ENCODE results near the gene REM1. TPM values are rescaled to one million over a fixed set of nuclear protein-coding genes. Genes with fewer than 3 reads are reported as not detected.
"Not testable (repeated sequence)": the region's sequence is repeated elsewhere in the genome, so short reads cannot be mapped to it uniquely, and the experiment has no call there.

The REM1 gene
- total RNA-seq, 1 donor from 2014 or later = not detected

DNA sequence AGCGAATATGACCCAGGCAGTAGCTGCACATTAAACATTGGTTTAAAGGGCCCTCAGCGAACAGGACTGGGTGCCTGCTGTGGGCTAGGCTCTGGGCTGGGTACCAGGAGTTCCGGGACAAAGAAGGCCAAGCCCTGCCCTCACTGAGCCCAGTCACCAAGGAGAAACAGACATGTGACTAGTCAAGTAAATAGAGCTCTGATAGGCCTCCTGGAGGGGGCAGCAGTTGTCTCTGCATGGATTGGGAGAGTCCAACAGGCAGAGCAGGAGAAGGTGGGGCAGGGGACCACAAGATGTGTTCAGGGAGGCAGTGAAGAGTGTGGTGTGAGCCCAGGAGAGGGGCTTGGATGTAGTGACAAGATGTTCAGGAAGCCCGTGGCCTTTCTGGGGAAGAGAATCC, 42.3 kb downstream of the REM1 start:
- H3K36me3 Mint-ChIP-seq = peaks cover 3% of the 10 kb centered on the region
- H3K36me3 ChIP-seq = no peaks in the 10 kb centered on the region
- H2AFZ ChIP-seq (replicated peaks) = no peak overlapping the region
- H3K9me3 Mint-ChIP-seq = no peaks in the 10 kb centered on the region
- no peaks in the 10 kb centered on the region for H3K9me3 ChIP-seq (ENCODE audit: low read depth)
- H3F3A ChIP-seq (ENCODE audit: low read depth) = peaks cover 4% of the 10 kb centered on the region
- TF ChIP-seq EZH2phosphoT487 (IDR thresholded peaks at IDR 0.05) = no peak
- TF ChIP-seq, protein P1, sequence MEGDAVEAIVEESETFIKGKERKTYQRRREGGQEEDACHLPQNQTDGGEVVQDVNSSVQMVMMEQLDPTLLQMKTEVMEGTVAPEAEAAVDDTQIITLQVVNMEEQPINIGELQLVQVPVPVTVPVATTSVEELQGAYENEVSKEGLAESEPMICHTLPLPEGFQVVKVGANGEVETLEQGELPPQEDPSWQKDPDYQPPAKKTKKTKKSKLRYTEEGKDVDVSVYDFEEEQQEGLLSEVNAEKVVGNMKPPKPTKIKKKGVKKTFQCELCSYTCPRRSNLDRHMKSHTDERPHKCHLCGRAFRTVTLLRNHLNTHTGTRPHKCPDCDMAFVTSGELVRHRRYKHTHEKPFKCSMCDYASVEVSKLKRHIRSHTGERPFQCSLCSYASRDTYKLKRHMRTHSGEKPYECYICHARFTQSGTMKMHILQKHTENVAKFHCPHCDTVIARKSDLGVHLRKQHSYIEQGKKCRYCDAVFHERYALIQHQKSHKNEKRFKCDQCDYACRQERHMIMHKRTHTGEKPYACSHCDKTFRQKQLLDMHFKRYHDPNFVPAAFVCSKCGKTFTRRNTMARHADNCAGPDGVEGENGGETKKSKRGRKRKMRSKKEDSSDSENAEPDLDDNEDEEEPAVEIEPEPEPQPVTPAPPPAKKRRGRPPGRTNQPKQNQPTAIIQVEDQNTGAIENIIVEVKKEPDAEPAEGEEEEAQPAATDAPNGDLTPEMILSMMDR (IDR thresholded peaks at IDR 0.05) = peak; percentile 28
- peaks cover 19% of the 10 kb centered on the region for H3K4me1 ChIP-seq
- peaks cover 77% of the 10 kb centered on the region for H3K79me2 ChIP-seq (ENCODE audit: low read depth)
- H3K4me2 ChIP-seq = peak overlapping the region; percentile 33
- no peaks in the 10 kb centered on the region for H3K27me3 ChIP-seq
- no peaks in the 10 kb centered on the region for H3K4me1 Mint-ChIP-seq
- H3K9ac ChIP-seq = no peak overlapping the region
- H3K27ac Mint-ChIP-seq = no peak overlapping the region
- H3K4me3 Mint-ChIP-seq = no peak overlapping the region
- DNase-seq (ENCODE audit: low spot score) = peak; percentile 49
- H4K20me1 ChIP-seq (ENCODE audit: low read depth) = peaks cover 29% of the 10 kb centered on the region
- H3K4me3 ChIP-seq = no peak overlapping the region
- H3K27me3 Mint-ChIP-seq (ENCODE audit: insufficient read depth, low read depth) = no peaks in the 10 kb centered on the region
- H3K27ac ChIP-seq = no peak overlapping the region

GRCh38 chr20:31521267-31521666, 46.2 kb downstream of the REM1 start:
- not testable (repeated sequence) for H3K9me3 Mint-ChIP-seq; H3K9ac ChIP-seq; H3K27ac ChIP-seq; H3K27ac Mint-ChIP-seq; H3K36me3 Mint-ChIP-seq; H3F3A ChIP-seq (ENCODE audit: low read depth); DNase-seq (ENCODE audit: low spot score); H3K4me1 Mint-ChIP-seq; H3K4me3 ChIP-seq; H3K4me2 ChIP-seq; H3K27me3 ChIP-seq; H3K36me3 ChIP-seq; H2AFZ ChIP-seq (replicated peaks); H3K4me3 Mint-ChIP-seq; H3K4me1 ChIP-seq; H3K27me3 Mint-ChIP-seq (ENCODE audit: insufficient read depth, low read depth); H3K9me3 ChIP-seq (ENCODE audit: low read depth)
- Histone ChIP-seq H4K20me1 (ENCODE audit: low read depth) (peaks cover 18% of the 10 kb centered on the region), H3K79me2 (ENCODE audit: low read depth) (peaks cover 82% of the 10 kb centered on the region)

- Histone ChIP-seq H2AFZ (replicated peaks) (no peak overlapping the region), H3K9me3 (ENCODE audit: low read depth) (no peaks in the 10 kb centered on the region), H3K9ac (no peak overlapping the region), H4K20me1 (ENCODE audit: low read depth) (peaks cover 17% of the 10 kb centered on the region), H3K36me3 (no peaks in the 10 kb centered on the region), H3K4me3 (no peak overlapping the region), H3K4me1 (no peaks in the 10 kb centered on the region), H3K79me2 (ENCODE audit: low read depth) (peaks cover 68% of the 10 kb centered on the region), H3K4me2 (no peak overlapping the region), H3K27me3 (no peaks in the 10 kb centered on the region), H3F3A (ENCODE audit: low read depth) (no peaks in the 10 kb centered on the region), H3K27ac (no peak overlapping the region)
- no peaks in the 10 kb centered on the region for H3K9me3 Mint-ChIP-seq
- H3K36me3 Mint-ChIP-seq = peaks cover 10% of the 10 kb centered on the region
- H3K4me1 Mint-ChIP-seq = no peaks in the 10 kb centered on the region
- no peak overlapping the region for H3K27ac Mint-ChIP-seq
- TF ChIP-seq, protein P1 (IDR thresholded peaks at IDR 0.05) = no peak
- TF ChIP-seq EZH2phosphoT487 (IDR thresholded peaks at IDR 0.05) = no peak
- TF ChIP-seq EZH2 (IDR thresholded peaks at IDR 0.05) = no peak
- no peaks in the 10 kb centered on the region for H3K27me3 Mint-ChIP-seq (ENCODE audit: insufficient read depth, low read depth)
- no peak overlapping the region for H3K4me3 Mint-ChIP-seq
- no peak for DNase-seq (ENCODE audit: low spot score)
Observed at GRCh38 chr20:31522731-31523130, 47.6 kb downstream of the REM1 start.

DNA sequence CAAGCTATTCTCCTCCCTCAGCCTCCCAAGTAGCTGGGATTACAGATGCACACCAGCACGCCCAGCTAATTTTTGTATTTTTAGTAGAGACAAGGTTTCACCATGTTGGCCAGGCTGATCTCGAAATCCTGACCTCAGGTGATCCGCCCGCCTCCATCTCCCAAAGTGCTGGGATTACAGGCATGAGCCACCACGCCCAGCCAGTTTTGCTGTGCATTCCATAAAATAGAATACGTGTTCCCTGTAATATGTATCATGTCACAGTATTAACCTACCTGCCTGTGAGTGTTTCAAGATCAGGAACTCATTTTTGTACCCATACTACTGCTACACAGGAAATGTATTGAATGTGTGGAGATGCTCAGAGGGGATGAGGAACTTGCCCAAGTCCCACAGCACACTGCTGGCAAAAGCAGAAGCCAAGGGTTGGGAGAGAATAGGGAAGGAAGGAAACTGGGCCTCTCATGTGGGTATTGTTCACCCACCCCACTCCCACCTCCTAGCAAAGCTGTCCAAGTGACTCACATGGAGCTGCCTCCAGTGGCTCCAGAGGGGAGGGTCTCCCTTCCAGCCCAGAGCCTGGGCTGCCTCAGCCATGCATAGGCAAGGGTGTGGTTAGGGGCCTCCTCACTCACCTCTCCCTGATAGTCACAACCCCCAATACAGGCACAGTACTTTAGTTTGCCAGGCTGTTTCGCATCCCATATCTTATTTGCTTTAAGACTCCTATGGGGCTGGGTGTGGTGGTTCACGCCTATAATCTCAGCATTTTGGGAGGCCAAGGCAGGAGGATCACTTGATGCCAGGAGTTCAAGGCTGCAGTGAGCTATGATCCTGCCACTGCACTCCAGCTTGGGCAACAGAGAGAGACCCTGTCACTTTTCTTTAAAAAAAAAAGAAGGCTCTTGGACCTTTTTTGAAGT, 48.5 kb downstream of the REM1 start:
- Histone ChIP-seq H3K4me3 (no peak overlapping the region), H3K9ac (no peak overlapping the region), H3K79me2 (ENCODE audit: low read depth) (peaks cover 59% of the 10 kb centered on the region), H3K27me3 (no peaks in the 10 kb centered on the region), H4K20me1 (ENCODE audit: low read depth) (peaks cover 17% of the 10 kb centered on the region), H3F3A (ENCODE audit: low read depth) (no peaks in the 10 kb centered on the region), H3K27ac (no peak overlapping the region), H3K36me3 (no peaks in the 10 kb centered on the region), H3K4me2 (no peak overlapping the region), H3K9me3 (ENCODE audit: low read depth) (no peaks in the 10 kb centered on the region), H3K4me1 (no peaks in the 10 kb centered on the region), H2AFZ (replicated peaks) (no peak overlapping the region)
- TF ChIP-seq, protein P1 (IDR thresholded peaks at IDR 0.05) = no peak
- TF ChIP-seq EZH2 (IDR thresholded peaks at IDR 0.05) (no peak), EZH2phosphoT487 (IDR thresholded peaks at IDR 0.05) (no peak)
- Mint-ChIP-seq H3K4me3 (no peak overlapping the region), H3K9me3 (no peaks in the 10 kb centered on the region), H3K27me3 (ENCODE audit: insufficient read depth, low read depth) (no peaks in the 10 kb centered on the region), H3K36me3 (peaks cover 12% of the 10 kb centered on the region), H3K4me1 (no peaks in the 10 kb centered on the region), H3K27ac (no peak overlapping the region)
- no peak for DNase-seq (ENCODE audit: low spot score)
